IPS-18c (cell line): Measurements from ENCODE around the gene HERC2.

Experiments
- H3K4me3 ChIP-seq: 2 replicates; pipeline ENCODE4 v1.7.0; 2013; ENCODE audit warnings: low read depth, mild to moderate bottlenecking, low read length, moderate library complexity; ENCODE audit not compliant: insufficient read depth
- H3K9me3 ChIP-seq: one replicate; pipeline ENCODE4 v1.6.1; 2013; ENCODE audit warnings: mild to moderate bottlenecking, low read length, moderate library complexity; ENCODE audit not compliant: control insufficient read depth, insufficient read depth

HERC2 gene

GRCh38 chr15:28079313-28079969 is 242.5 kb downstream of the HERC2 start:
- H3K9me3 ChIP-seq, result no peaks in the 10 kb centered on the region
- no peak overlapping the region for H3K4me3 ChIP-seq

GRCh38 chr15:28078191-28078719 is 243.7 kb downstream of the HERC2 start:
- Histone ChIP-seq H3K4me3 (no peak overlapping the region), H3K9me3 (no peaks in the 10 kb centered on the region)

GRCh38 chr15:28075573-28075972 is 246.4 kb downstream of the HERC2 start:
- Histone ChIP-seq H3K9me3 (peaks cover 2% of the 10 kb centered on the region), H3K4me3 (no peak overlapping the region)

GRCh38 chr15:28068930-28069329 is 253.0 kb downstream of the HERC2 start:
- Histone ChIP-seq H3K4me3 (no peak overlapping the region), H3K9me3 (peaks cover 2% of the 10 kb centered on the region)

GRCh38 chr15:28066231-28066630 is 255.7 kb downstream of the HERC2 start:
- Histone ChIP-seq H3K4me3 (no peak overlapping the region), H3K9me3 (no peaks in the 10 kb centered on the region)
